ENCODE results near the gene ZNF598. TPM values are rescaled to one million over a fixed set of nuclear protein-coding genes. Genes with fewer than 3 reads are reported as not detected.

ZNF598 gene
- polyA plus RNA-seq, 1 of the 3 experiments (the other 2 are of a cell fraction), result 47.8 TPM

GRCh38 chr16:1982013-1982433 lies 27.6 kb downstream of the ZNF598 start:
- no peaks in the 10 kb centered on the region for H3K9me3 ChIP-seq
- no peak overlapping the region for H3K9ac ChIP-seq
- H3K27me3 ChIP-seq (ENCODE audit: insufficient read depth), result no peaks in the 10 kb centered on the region
- WGBS (ENCODE audit: low lambda C conversion rate), result 14% methylated on average over 1 of the region's 5 CpGs
- H3K9me2 ChIP-seq, result no peaks in the 10 kb centered on the region
- H3K4me3 ChIP-seq (ENCODE audit: low read depth in 2 of 2, low read length in 1 of 2), result no peak overlapping the region
- H3F3A ChIP-seq (replicated peaks; ENCODE audit: insufficient read depth), result peaks cover 15% of the 10 kb centered on the region
- H3K27ac ChIP-seq (ENCODE audit: low read depth in 2 of 2, low read length in 1 of 2), result no peak overlapping the region
- no peak overlapping the region for H3K4me2 ChIP-seq
- H4K20me1 ChIP-seq (ENCODE audit: insufficient read depth), result no peaks in the 10 kb centered on the region
- H2AFZ ChIP-seq (ENCODE audit: low read depth), result no peak overlapping the region
- POLR2A ChIA-PET, result interaction anchor here (0.7 to 2.2 kb wide), 2 partner anchors 17 to 85 kb away, joined by 3 to 12 read pairs; partner anchors contain the start of gene RPS2
- peaks cover 19% of the 10 kb centered on the region; the same call in 1 of the 2 replicates for H3K79me2 ChIP-seq (ENCODE audit: insufficient read depth)
- CTCF ChIA-PET, result interaction anchor here (0.7 to 3.3 kb wide), 7 partner anchors 10 to 119 kb away, joined by 3 to 19 read pairs (median 3); partner anchors contain the start of genes RPS2 and TBL3
- TF ChIP-seq NRF1 (IDR thresholded peaks at IDR 0.05; ENCODE audit: low read depth, low read length) (no peak), SIN3A (IDR thresholded peaks at IDR 0.05; ENCODE audit: borderline replicate concordance, low read depth, low read length) (no peak)
- peaks cover 8 to 20% of the 10 kb centered on the region in 2 experiments; a peak in 2 of 4 replicates for H3K4me1 ChIP-seq (ENCODE audit: control insufficient read depth in 1 of 2, insufficient read depth in 2 of 2, low read depth in 1 of 2, low read length in 1 of 2)
- no peak for DNase-seq
- peaks cover 5 to 31% of the 10 kb centered on the region in 2 experiments for H3K36me3 ChIP-seq (replicated peaks in 1 of 2; ENCODE audit: control insufficient read depth in 1 of 2, insufficient read depth in 2 of 2, low read length in 1 of 2)

- no peak within 1 kb of the TSS for H3K27ac ChIP-seq (ENCODE audit: low read depth in 2 of 2, low read length in 1 of 2)
- no peak within 1 kb of the TSS for H3K4me3 ChIP-seq (ENCODE audit: low read depth in 2 of 2, low read length in 1 of 2)
- H3K36me3 ChIP-seq (replicated peaks in 1 of 2; ENCODE audit: control insufficient read depth in 1 of 2, insufficient read depth in 2 of 2, low read length in 1 of 2), result peaks cover 5 to 35% of the 10 kb centered on the region in 2 experiments
- H3K27me3 ChIP-seq (ENCODE audit: insufficient read depth), result no peaks in the 10 kb centered on the region
- peaks cover 19% of the 10 kb centered on the region; the same call in 1 of the 2 replicates for H3K79me2 ChIP-seq (ENCODE audit: insufficient read depth)
- no peak within 1 kb of the TSS for H3K9ac ChIP-seq
- no peak for DNase-seq
- ChIA-PET CTCF (interaction anchor here (0.6 to 3.3 kb wide), 3 partner anchors 12 to 145 kb away, joined by 3 to 19 read pairs (median 3); no protein-coding TSS in a partner anchor), POLR2A (interaction anchor here (2.2 kb wide), 1 partner anchor 17 kb away, joined by 12 read pairs; the partner anchor contains the start of gene RPS2)
- no peaks in the 10 kb centered on the region for H3K9me3 ChIP-seq
- H3F3A ChIP-seq (replicated peaks; ENCODE audit: insufficient read depth), result peaks cover 15% of the 10 kb centered on the region
- no peak within 1 kb of the TSS for H2AFZ ChIP-seq (ENCODE audit: low read depth)
- WGBS (ENCODE audit: low lambda C conversion rate), result 93% methylated on average over 6 of the region's 6 CpGs
- TF ChIP-seq FOSL2 (IDR thresholded peaks at IDR 0.05; ENCODE audit: borderline replicate concordance, low read depth) (no peak), IRF3 (IDR thresholded peaks at IDR 0.05; ENCODE audit: low read depth, low read length) (no peak), POLR2AphosphoS5 (IDR thresholded peaks at IDR 0.05; ENCODE audit: low read depth, low read length) (no peak), REST (IDR thresholded peaks at IDR 0.05; ENCODE audit: low read depth, low read length) (no peak), PBX3 (IDR thresholded peaks at IDR 0.05) (no peak), RFX5 (IDR thresholded peaks at IDR 0.05; ENCODE audit: low read length) (no peak), EP300 (IDR thresholded peaks at IDR 0.05; ENCODE audit: borderline replicate concordance in 1 of 2, low read depth in 1 of 2, low read length in 1 of 2) (no peak), RAD21 (IDR thresholded peaks at IDR 0.05; ENCODE audit: low read length) (no peak), JUND (IDR thresholded peaks at IDR 0.05) (no peak), MEF2A (IDR thresholded peaks at IDR 0.05; ENCODE audit: borderline replicate concordance, low read depth) (no peak), RCOR1 (IDR thresholded peaks at IDR 0.05; ENCODE audit: low read length) (no peak), NRF1 (IDR thresholded peaks at IDR 0.05; ENCODE audit: low read depth, low read length) (no peak)
- H3K9me2 ChIP-seq, result no peaks in the 10 kb centered on the region
- H4K20me1 ChIP-seq (ENCODE audit: insufficient read depth), result no peaks in the 10 kb centered on the region
- H3K4me2 ChIP-seq, result no peak within 1 kb of the TSS
- peaks cover 8 to 20% of the 10 kb centered on the region in 2 experiments; a peak in 2 of 4 replicates for H3K4me1 ChIP-seq (ENCODE audit: control insufficient read depth in 1 of 2, insufficient read depth in 2 of 2, low read depth in 1 of 2, low read length in 1 of 2)
These were observed 28.2 kb downstream of the ZNF598 start, which contains the start of gene NOXO1 for GRCh38 chr16:1981398-1981836. Gene NOXO1 (minus strand): TSS chr16:1981469. CDS start chr16:1981179, 290 bp downstream.

All from SK-N-SH (cell line).